Suprapubic skin (tissue), 4 donors: Measurements from ENCODE around the gene FOXN1.
"Not testable (repeated sequence)": the region's sequence is repeated elsewhere in the genome, so short reads cannot be mapped to it uniquely, and the experiment has no call there.

Source experiments
- CTCF ChIP-seq, 2 donors: fragments of 200-600 bp in 1 of 2; fragments of 450-650 bp in 1 of 2; sonication (generic) in 1 of 2; IDR thresholded peaks; one replicate each; pipeline ENCODE4 v1.5.1; 2016 to 2019; ENCODE audit warnings: antibody characterized with exemption in 2 of 2, mild to moderate bottlenecking in 1 of 2, moderate library complexity in 1 of 2
- POLR2A ChIP-seq, 2 donors: fragments of 450-650 bp; IDR thresholded peaks; one replicate each; pipeline ENCODE4 v1.6.1; 2017; ENCODE audit warnings: antibody characterized with exemption in 2 of 2, mild to moderate bottlenecking in 2 of 2, moderate library complexity in 2 of 2
- POLR2AphosphoS5 ChIP-seq, 3 donors: sonication (generic); formaldehyde crosslinking; IDR thresholded peaks; one replicate each; pipeline ENCODE4 v1.6.1; 2017; ENCODE audit warnings: antibody characterized with exemption in 3 of 3

GRCh38 chr17:28522281-28522680, 16.1 kb downstream of the FOXN1 start:
- not testable (repeated sequence) for TF ChIP-seq CTCF, POLR2A, POLR2AphosphoS5 (IDR thresholded peaks at IDR 0.05)
